Lower lobe of right lung (tissue), 2 donors: ENCODE results near the gene HSD11B1. TPM values are rescaled to one million over a fixed set of nuclear protein-coding genes. Genes with fewer than 3 reads are reported as not detected.
A peak's percentile ranks its signal among the peaks of the same experiment; 100 is the strongest.

Source experiments
- ATAC-seq, 2 donors: fragments of 200-7000 bp; cut with Tn5 transposase; one replicate each; pipeline ENCODE4 v1.9.1; 2020 to 2022; ENCODE audit warnings: mild to moderate bottlenecking in 2 of 2, moderate library complexity in 2 of 2
- DNase-seq: peaks from one replicate; pipeline ENCODE4 v3.0.0-alpha.2; 2020
- H3K27ac ChIP-seq: fragments of 200-600 bp; one replicate; pipeline ENCODE4 v1.8.0; 2022
- H3K27me3 ChIP-seq: fragments of 200-600 bp; one replicate; pipeline ENCODE4 v1.8.0; 2022; ENCODE audit warnings: low read depth
- H3K36me3 ChIP-seq: fragments of 200-600 bp; one replicate; pipeline ENCODE4 v1.8.0; 2022; ENCODE audit warnings: mild to moderate bottlenecking
- H3K4me1 ChIP-seq: fragments of 200-600 bp; one replicate; pipeline ENCODE4 v1.8.0; 2022
- H3K4me3 ChIP-seq: fragments of 200-600 bp; one replicate; pipeline ENCODE4 v1.8.0; 2022; ENCODE audit warnings: mild to moderate bottlenecking
- H3K9me3 ChIP-seq: fragments of 200-600 bp; one replicate; pipeline ENCODE4 v1.8.0; 2022
- intact Hi-C: fragments of 100-400 bp; cut with DNase I; formaldehyde crosslinking; loops from one replicate; pipeline ENCODE4 v1.11.0; 2022
- total RNA-seq: library from RNA; stranded (reverse); fragmentation: NEBNext Ultra II Directional; extraction: Animal tissue kit (Norgen Biotek cat#: 25700); gene quantifications from one replicate; pipeline ENCODE4 v1.2.1, GENCODE V29; 2021
- TF ChIP-seq, protein P1 (sequence below): fragments of 200-600 bp; IDR thresholded peaks from one replicate; pipeline ENCODE4 v1.8.0; 2022; ENCODE audit warnings: antibody characterized with exemption, mild to moderate bottlenecking
- donor health status: DM: no; HTN: yes; CAD: no; lungs with severe emphysema.

HSD11B1 gene
- total RNA-seq, 1 donor from 2014 or later = 11.6 TPM

DNA sequence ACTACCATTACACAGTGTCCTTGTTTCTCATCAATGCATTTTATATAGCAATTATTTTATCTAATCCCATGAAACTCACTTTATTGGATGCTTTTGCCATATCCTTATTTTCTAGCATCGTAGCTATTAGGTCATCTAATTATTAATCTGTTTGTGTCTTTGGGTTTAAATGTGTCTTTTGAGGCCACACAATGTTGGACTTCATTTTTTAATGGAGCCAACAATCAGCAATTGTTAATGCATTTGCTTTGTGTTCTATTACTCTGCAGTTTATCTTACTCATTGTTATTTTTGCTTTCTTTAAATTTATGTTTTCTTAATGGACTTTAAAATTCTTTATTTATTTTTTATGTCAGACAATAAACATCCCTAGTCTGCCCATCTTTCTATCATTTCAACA lies 1.8 kb upstream of the HSD11B1 start:
- TF ChIP-seq, protein P1, sequence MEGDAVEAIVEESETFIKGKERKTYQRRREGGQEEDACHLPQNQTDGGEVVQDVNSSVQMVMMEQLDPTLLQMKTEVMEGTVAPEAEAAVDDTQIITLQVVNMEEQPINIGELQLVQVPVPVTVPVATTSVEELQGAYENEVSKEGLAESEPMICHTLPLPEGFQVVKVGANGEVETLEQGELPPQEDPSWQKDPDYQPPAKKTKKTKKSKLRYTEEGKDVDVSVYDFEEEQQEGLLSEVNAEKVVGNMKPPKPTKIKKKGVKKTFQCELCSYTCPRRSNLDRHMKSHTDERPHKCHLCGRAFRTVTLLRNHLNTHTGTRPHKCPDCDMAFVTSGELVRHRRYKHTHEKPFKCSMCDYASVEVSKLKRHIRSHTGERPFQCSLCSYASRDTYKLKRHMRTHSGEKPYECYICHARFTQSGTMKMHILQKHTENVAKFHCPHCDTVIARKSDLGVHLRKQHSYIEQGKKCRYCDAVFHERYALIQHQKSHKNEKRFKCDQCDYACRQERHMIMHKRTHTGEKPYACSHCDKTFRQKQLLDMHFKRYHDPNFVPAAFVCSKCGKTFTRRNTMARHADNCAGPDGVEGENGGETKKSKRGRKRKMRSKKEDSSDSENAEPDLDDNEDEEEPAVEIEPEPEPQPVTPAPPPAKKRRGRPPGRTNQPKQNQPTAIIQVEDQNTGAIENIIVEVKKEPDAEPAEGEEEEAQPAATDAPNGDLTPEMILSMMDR = no peak
- Histone ChIP-seq H3K4me1 (no peaks in the 10 kb centered on the region), H3K4me3 (no peak overlapping the region), H3K9me3 (no peaks in the 10 kb centered on the region), H3K27ac (no peak overlapping the region), H3K27me3 (peaks cover 3% of the 10 kb centered on the region), H3K36me3 (no peaks in the 10 kb centered on the region)
- DNase-seq (no peak), ATAC-seq (no peak)
- intact Hi-C loops = no loop called here

DNA sequence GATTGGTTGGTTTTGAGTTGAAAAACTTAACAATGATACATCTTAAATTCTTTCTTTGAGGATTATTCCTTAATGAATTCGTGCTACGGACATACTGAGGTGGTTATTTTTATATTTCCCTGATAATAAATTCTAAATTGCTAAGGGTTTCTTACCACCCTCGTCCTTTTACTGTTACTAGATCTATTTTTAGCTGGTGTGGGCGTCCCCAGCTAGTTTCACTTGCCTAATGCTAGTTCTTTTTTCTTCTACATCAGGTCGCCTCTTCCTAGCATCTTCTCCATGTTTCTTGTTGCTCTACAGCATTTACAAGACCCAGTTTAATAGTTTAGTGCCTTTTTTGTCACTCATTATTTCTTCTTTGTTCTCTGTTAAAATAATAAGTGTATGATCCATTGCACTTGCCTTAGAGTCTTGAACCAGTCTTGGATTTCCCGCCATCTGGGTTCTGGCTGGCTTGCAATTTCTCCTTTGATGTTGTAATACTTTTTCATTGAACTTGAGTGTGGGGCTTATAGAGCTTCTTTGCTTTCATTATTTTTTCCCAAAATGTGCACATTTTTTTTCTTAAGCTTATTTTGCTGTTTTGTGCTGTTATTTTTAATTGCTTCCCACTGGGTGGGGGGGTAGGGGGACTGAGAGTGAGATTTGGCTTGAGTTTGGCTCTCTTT lies 677 bp upstream of the HSD11B1 start:
- Histone ChIP-seq H3K36me3 (no peaks in the 10 kb centered on the region), H3K4me3 (no peak overlapping the region), H3K9me3 (no peaks in the 10 kb centered on the region), H3K27ac (no peak overlapping the region), H3K27me3 (peaks cover 3% of the 10 kb centered on the region), H3K4me1 (no peaks in the 10 kb centered on the region)
- TF ChIP-seq, protein P1 = no peak
- no peak for DNase-seq
- intact Hi-C loops = no loop called here
- ATAC-seq = no peak

DNA sequence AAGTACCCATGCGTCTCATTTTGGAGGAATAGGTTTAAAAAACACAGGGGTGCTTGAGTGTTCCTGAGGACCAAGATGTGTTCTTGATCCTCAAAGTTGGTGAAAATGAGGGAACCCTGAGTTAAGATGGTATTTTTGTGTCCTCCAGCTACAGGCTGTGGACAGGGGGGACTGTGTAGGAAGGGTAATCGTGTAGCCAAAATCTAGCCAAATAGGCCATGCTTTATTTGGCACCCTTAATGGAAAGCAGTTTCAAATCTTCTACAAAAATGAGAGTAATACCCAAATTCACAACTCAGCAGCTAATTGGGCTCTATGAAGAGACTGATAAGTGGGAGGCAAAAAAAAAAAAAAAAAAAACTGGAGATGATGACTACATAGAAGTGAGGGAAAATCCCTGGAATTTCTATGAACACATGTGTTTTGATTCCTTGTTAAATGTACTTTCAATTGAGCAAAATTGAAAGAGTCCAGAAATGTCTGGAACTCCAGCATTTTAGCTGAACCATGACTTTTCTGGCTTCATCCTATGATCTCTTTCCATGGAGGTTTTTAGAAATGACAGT lies 470 bp downstream of the HSD11B1 start:
- peak overlapping the region; percentile 15 for H3K27ac ChIP-seq
- no peak for ATAC-seq
- intact Hi-C loops = no loop called here

DNA sequence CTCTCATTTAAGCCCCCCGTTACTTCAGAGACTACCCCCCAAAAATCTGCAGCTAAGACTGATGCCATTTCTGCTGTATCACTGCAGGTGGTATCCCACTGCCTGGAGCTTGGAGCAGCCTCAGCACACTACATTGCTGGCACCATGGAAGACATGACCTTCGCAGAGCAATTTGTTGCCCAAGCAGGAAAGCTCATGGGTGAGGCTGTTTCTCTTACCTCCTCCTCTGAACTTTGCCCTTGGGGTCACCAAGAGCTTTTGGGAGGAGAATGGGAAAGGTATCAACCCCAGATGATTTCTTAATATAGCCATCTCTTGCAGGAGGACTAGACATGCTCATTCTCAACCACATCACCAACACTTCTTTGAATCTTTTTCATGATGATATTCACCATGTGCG lies 2.0 kb downstream of the HSD11B1 start:
- Histone ChIP-seq H3K4me3 (no peak overlapping the region), H3K27me3 (peaks cover 3% of the 10 kb centered on the region), H3K9me3 (no peaks in the 10 kb centered on the region), H3K27ac (no peak overlapping the region), H3K36me3 (no peaks in the 10 kb centered on the region), H3K4me1 (no peaks in the 10 kb centered on the region)
- intact Hi-C loops = no loop called here
- ATAC-seq (no peak), DNase-seq (no peak)
- TF ChIP-seq, protein P1 = no peak

More for the DNA sequence above, 470 bp downstream of the HSD11B1 start:
- Histone ChIP-seq H3K27me3 (peaks cover 3% of the 10 kb centered on the region), H3K36me3 (no peaks in the 10 kb centered on the region), H3K4me3 (peak overlapping the region; percentile 24), H3K9me3 (no peaks in the 10 kb centered on the region), H3K4me1 (no peaks in the 10 kb centered on the region)
- no peak for DNase-seq
- TF ChIP-seq, protein P1 = no peak

DNA sequence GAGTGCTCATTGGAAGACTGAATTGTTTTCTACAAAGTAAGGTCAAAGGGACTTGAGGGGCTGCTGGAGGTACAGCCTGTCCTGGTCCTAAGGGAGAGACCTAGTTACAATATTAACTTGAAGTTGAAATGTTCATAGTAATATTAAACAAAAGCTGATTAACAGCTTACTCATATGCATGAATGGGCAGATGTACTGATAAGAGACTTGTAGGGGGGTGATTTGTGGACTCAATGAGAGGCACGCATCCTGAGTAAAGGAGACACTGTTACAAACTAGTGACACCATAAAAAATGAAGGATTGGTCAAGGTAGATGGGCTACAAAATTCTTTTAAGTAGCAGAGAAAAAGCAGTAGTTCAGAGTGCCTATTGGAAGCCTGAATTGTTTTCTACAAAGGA lies 2.7 kb downstream of the HSD11B1 start:
- peaks cover 3% of the 10 kb centered on the region for H3K27me3 ChIP-seq
- no peaks in the 10 kb centered on the region for H3K9me3 ChIP-seq
- no peak overlapping the region for H3K4me3 ChIP-seq
- DNase-seq (no peak), ATAC-seq (no peak)
- no peaks in the 10 kb centered on the region for H3K4me1 ChIP-seq
- TF ChIP-seq, protein P1 = no peak
- H3K27ac ChIP-seq = no peak overlapping the region
- H3K36me3 ChIP-seq = no peaks in the 10 kb centered on the region
- intact Hi-C loops = no loop called here
